ELR (cell line): ENCODE measurements around the gene ZNF672.

Experiments
- DNase-seq: peaks from one replicate; pipeline ENCODE4 v3.0.0-alpha.2; 2015; ENCODE audit warnings: low read depth

ZNF672 gene

DNA sequence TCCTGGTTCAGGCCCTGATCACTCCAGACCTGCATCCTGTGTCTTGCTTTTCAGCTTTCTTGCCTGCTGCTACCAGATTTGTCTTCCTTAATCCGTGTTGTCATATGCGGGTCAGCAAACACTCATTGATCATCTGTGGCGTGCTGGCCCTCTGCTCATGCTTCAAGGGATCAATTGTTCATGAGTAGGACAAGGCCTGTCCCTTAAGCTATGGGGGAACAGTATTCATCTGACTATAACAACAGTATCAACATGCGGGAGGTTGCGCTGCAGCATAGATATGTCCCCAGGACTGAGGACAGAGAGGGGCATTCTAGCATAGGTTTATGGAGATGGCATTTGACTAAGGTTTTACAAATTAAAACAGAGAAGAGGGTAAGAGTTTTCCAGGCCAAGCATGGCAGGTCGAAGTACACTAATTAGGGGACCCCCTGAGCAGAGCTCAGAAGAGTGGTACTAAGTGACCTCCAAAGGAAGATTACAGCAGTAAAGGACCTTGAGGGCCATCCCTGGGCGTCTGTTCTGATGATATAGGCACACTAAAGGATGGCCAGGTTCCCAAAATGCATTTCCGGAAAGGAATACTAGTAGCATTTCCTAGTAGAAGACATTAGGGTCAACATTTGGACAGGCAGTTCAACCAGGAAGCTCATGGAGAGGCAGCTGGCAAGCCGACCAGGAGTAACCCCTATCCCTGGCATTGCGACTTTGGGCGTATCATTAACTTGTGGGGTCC is 811 bp upstream of the ZNF672 start:
- no peak for DNase-seq

GRCh38 chr1:248838357-248839167 is 538 bp downstream of the ZNF672 start:
- DNase-seq = peak; percentile 88

DNA sequence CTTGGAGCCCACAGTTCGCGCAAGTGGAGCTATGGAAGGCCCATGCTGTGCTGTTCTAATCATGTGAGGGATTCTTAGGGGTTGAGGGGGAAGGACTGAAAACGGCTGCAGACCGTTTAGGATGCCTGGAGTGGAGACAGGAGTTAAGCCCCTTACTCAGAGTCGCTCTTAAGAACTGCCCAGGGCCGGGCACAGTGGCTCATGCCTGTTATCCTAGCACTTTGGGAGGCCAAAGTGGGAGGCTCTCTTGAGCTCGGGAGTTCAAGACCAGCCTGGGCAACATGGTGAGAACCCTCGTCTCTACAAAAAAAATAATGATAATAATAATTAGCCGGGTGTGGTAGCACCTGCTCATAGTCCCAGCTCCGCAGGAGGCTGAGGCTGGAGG is 1.1 kb downstream of the ZNF672 start:
- no peak for DNase-seq

DNA sequence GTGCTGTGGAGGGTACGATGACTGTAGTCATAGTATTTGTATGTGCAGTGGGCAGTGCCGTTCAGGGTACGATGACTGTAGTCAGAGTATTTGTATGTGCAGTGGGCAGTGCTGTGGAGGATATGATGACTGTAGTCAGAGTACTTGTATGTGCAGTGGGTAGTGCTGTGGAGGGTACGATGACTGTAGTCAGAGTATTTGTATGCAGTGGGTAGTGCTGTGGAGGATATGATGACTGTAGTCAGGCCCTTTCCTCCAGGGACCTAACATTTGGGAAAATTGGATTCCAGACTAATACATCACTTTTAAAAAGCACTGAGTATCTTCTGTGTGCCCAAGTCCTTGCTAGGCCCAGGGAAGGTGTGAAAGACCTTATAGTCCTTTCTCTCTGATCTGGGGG is 2.9 kb downstream of the ZNF672 start:
- DNase-seq = no peak

DNA sequence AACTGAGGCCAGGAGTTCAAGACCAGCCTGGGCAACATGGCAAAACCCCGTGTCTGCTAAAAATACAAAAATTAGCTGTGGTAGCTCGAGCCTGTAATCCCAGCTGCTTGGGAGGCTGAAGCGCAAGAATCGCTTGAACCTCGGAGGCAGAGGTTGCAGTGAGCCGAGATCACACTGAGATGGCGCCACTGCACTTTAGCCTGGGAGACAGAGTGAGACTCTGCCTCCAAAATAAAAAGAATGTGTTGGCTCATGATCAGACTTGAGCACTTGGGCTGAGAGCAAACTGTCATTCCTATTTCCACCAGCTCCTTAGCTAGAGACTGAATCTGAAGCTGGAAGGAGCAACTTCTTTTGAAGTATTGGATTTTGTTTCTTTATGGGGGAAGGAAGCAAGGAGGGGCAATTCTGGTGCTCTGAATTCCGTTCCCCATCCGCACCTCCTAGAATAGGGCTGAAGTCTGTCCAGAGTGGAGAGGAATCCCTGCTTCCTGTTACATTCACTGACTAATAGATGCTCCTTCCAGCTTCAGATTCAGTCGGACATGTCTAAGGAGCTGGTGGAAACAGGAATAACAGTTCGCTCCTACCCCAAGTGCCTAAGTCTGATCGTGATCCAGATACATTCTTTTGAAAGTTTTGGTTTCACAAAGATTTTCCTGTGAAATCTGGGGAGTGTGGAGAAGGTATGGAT is 3.8 kb downstream of the ZNF672 start:
- DNase-seq = peak; percentile 55

DNA sequence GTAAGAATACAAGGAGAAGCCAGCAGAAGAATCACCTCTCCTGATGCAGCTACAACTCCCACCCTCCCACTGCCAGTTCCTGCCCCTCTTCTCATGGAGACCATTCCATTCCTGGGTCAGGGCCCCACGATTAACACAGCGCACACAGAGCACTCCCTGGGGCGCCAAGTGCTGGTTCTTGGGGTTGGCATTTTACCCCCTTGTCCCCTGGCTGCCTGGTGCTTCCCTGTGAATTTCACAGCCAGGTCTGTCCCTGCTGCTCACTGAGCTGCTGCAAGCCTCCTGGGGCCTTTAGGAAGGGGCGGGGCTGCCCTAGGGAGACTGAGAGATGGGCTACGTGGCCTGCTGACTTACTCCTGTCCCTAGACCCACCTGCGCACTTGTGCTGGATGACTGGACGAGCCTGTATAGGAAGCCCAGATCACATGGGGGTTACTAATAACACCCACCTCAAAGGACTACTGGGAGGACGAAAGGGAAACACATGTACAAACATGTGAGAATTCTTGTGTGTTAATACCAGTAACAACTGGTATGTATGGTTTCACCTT is 4.8 kb downstream of the ZNF672 start:
- DNase-seq = no peak

GRCh38 chr1:248843687-248844086 is 5.7 kb downstream of the ZNF672 start:
- DNase-seq = no peak

DNA sequence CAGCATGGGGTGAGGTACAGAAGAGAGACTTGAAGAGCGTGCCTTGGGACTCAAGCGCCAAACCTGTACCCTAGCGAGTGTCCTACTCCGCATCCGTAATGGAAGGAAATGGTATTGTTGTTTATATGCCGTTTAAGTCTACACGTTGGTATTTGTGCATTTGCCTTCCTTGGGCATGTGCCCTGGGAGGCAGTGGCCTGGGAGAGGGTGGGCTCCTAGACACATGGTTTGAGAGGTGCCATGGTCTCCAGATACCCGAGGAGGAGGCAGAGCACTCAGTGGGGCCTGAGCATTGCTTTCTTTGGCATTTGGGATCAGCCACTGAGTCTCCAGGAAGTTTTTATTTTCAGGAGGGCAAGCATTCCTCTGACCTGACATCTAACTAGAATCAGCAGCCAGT is 6.5 kb downstream of the ZNF672 start:
- no peak for DNase-seq

GRCh38 chr1:248847181-248847955 is 9.3 kb downstream of the ZNF672 start:
- no peak for DNase-seq

DNA sequence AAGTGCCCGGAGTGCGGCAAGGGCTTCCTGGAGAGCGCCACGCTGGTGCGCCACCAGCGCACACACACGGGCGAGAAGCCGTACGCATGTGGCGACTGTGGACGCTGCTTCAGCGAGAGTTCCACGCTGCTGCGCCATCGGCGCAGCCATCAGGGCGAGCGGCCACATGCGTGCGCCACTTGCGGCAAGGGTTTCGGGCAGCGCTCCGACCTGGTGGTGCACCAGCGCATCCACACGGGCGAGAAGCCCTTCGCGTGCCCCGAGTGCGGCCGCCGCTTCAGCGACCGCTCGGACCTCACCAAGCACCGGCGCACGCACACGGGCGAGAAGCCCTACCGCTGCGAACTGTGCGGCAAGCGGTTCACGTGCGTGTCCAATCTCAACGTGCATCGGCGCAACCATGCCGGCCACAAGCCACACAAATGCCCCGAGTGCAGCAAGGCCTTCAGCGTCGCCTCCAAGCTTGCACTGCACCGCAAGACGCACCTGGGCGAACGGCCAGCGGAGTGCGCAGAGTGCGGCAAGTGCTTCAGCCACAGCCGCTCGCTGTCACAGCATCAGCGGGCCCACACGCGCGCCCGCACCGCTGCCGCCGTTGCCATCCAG is 10.0 kb downstream of the ZNF672 start:
- no peak for DNase-seq

- no peak for DNase-seq
These were observed 10.6 kb downstream of the ZNF672 start for GRCh38 chr1:248848602-248849001.

DNA sequence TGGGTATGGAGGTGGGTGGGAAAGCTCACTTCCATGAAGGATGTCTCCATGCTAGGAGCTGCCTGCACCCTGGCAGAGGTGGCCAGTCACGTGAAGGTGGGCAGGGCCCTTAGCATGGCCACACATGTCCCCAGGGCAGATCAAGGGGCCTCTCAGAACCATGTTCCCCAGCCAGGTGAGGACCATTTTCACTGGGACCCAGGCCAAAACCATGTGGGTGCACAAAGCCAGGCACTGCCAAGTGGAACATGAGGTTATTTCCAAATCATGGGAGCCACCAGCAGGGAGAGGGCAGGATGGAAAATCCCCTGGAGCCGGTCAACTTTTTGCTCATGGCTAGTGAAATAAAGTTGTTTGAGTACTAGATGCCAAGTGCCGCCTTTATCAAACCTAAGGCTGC is 11.1 kb downstream of the ZNF672 start:
- DNase-seq = no peak

DNA sequence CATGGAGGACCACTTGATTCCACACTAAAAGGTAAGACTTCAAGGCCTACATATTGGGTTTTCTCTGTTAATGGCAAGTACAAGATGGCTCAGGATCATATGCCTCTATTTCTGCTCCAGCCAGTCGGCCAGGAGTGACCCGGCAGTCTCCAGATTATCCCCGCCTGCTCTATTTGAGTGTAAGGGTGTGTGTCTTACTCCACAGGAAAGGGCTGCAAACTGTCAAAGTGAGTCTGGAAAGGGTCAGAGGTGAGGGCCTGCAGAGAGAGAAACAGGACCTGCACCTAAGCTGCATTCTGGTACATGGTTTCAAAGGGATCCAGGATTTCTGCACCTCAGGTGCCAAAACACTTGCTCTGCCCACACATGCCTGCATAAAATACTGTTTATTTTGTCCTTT is 11.6 kb downstream of the ZNF672 start:
- DNase-seq = no peak

DNA sequence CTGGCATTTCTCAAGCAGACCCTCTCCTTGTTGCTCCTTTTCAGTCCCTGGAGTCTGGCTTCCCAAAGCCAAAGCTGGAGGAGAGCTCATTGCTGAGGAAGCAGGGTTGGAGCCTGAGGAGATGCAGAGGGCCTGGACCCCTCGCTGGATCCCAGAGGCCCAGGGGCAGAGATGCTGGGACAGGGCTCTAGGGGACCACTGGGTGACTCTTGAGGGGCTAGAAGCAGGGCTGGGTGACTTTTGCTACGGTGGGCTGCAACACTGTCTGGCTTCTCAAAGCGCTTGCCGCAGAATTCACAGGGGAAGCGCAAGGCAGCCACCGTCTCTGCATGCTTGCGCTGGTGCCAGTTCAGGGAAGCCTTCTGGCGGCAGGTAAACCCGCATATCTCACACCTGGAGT is 12.1 kb downstream of the ZNF672 start:
- no peak for DNase-seq

- DNase-seq = no peak
These were observed 12.7 kb downstream of the ZNF672 start for GRCh38 chr1:248850536-248851251.

- DNase-seq = no peak
These were observed 13.4 kb downstream of the ZNF672 start for GRCh38 chr1:248851390-248851789.

DNA sequence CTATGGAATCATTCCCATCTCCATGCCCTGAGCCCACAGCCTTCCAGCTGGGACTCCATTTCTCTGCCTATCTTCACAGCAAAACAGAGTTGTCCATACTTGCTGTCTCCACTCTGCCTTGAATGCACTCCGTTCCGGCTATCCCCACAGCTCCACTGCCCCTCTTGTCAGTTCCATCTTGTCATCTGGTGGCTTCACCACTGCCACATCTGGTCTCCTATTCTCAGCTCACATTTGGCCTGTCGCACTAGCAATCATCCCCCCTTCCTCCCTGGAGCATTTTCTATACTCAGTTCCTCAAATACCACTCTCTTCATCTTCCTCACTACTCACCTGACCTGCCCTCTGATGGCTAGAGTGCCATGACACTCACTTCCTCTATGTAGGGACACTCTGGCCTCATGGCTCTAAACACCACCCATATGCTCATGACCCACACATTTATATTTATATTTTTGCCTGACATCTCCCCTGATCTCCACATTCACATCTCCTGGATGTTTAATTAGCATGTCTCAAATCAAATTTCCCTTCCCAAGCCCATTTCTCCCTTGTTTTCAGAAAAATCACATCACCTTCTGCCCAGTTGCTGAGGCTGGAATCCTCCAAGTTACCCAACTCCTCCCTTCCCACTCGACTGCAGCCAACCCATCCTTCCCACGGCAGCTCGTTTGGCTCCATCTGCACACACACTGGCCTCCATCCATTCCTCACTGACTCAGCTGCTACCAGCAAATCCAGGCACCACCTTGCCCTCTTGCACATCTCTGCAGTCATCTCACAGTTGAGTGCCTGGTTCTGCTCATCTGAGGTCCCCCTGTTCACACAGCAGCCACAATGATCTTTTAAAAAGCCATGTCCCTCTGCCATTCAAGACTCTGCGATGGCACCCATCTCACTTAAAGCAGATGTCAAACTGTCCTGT is 14.7 kb downstream of the ZNF672 start:
- DNase-seq = no peak

DNA sequence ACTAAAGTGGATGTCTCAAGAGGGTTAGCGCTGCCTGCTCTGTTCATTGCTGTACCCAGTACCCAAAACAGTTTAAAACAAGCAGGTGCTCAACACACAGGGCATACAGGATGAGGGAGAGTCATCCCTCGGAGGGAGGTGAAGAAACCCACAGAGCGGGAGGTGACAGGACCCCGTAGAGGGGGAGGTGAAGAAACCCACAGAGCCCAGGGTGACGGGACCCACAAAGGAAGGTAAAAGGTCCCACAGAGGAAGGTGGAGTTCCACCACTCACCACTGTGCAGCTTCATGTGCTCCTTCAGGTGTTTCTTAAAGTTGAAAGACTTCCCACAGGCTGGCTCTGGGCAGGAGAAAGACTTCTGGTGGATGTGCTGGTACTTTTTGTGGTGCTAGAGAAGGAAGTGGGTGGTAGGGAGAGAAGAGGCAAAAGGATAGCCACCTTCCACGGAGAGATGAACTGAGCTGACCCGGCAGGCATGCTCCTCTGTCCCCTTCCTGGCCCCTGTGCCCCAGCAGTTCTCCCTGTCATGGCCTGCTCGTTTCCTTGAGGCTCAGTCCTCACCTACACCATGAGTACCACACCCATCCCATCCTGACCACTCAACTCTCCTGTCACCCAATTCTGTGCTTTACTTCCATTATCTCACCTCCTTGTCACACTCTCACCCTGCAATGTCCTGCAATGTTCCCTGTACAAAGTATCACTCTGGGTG is 15.8 kb downstream of the ZNF672 start:
- DNase-seq = no peak

GRCh38 chr1:248855580-248855979 is 17.6 kb downstream of the ZNF672 start:
- DNase-seq = no peak
